H9 (cell line): ENCODE measurements around the gene CYP39A1. TPM values are rescaled to one million over a fixed set of nuclear protein-coding genes. Genes with fewer than 3 reads are reported as not detected.

ENCODE experiments used
- DNase-seq: peaks from one replicate; pipeline ENCODE4 v3.0.0-alpha.2; 2017
- H2AFZ ChIP-seq: one replicate; pipeline ENCODE4 v1.6.1; 2013; ENCODE audit warnings: mild to moderate bottlenecking, low read length, control low read depth, moderate library complexity
- H2AK5ac ChIP-seq: 2 replicates; pipeline ENCODE4 v1.6.1; 2013; ENCODE audit warnings: low read length, control low read depth, mixed read lengths; ENCODE audit not compliant: insufficient read length
- H2BK120ac ChIP-seq: one replicate; pipeline ENCODE4 v1.6.1; 2013; ENCODE audit warnings: low read depth, mild to moderate bottlenecking, low read length, control low read depth, inconsistent platforms; ENCODE audit not compliant: poor library complexity, severe bottlenecking
- H2BK12ac ChIP-seq: 2 replicates; pipeline ENCODE4 v1.6.1; 2013; ENCODE audit warnings: low read length, control low read depth, mixed read lengths, low read depth; ENCODE audit not compliant: insufficient read length
- H2BK15ac ChIP-seq: 2 replicates; pipeline ENCODE4 v1.6.1; 2013; ENCODE audit warnings: low read depth, low read length, control low read depth
- H2BK20ac ChIP-seq: one replicate; pipeline ENCODE4 v1.6.1; 2013; ENCODE audit warnings: low read depth, mild to moderate bottlenecking, low read length, control low read depth, inconsistent platforms; ENCODE audit not compliant: poor library complexity, severe bottlenecking
- H2BK5ac ChIP-seq: 2 replicates; pipeline ENCODE4 v1.6.1; 2013; ENCODE audit warnings: low read length, control low read depth, mixed read lengths; ENCODE audit not compliant: insufficient read length
- H3K14ac ChIP-seq: 2 replicates; pipeline ENCODE4 v1.6.1; 2013; ENCODE audit warnings: low read length, control low read depth; ENCODE audit not compliant: insufficient read depth
- H3K18ac ChIP-seq: 2 replicates; pipeline ENCODE4 v1.6.1; 2013; ENCODE audit warnings: low read depth, mild to moderate bottlenecking, mixed read lengths, low read length, control low read depth; ENCODE audit not compliant: insufficient read length
- H3K23ac ChIP-seq: 2 replicates; pipeline ENCODE4 v1.6.1; 2013; ENCODE audit warnings: low read length, control low read depth, mixed read lengths, low read depth; ENCODE audit not compliant: insufficient read length
- H3K23me2 ChIP-seq: 2 replicates; pipeline ENCODE4 v1.6.1; 2013; ENCODE audit warnings: low read depth, mild to moderate bottlenecking, mixed read lengths, low read length, control low read depth; ENCODE audit not compliant: insufficient read length, poor library complexity, severe bottlenecking
- H3K27ac ChIP-seq: 2 replicates; pipeline ENCODE4 v1.5.1; 2013; ENCODE audit warnings: low read length, control low read depth, mixed read lengths, low read depth; ENCODE audit not compliant: insufficient read length
- H3K27me3 ChIP-seq: 2 replicates; pipeline ENCODE4 v1.6.1; 2013; ENCODE audit warnings: low read length, control low read depth, inconsistent platforms; ENCODE audit not compliant: insufficient read depth
- H3K4ac ChIP-seq: 2 replicates; pipeline ENCODE4 v1.6.1; 2013; ENCODE audit warnings: low read depth, mild to moderate bottlenecking, control low read depth, inconsistent platforms, low read length, moderate library complexity
- H3K4me1 ChIP-seq: 2 replicates; pipeline ENCODE4 v1.6.1; 2013; ENCODE audit warnings: low read length, control low read depth, inconsistent platforms; ENCODE audit not compliant: insufficient read depth
- H3K4me2 ChIP-seq: 2 replicates; pipeline ENCODE4 v1.6.1; 2013; ENCODE audit warnings: low read length, control low read depth, mixed read lengths; ENCODE audit not compliant: insufficient read length, insufficient read depth
- H3K56ac ChIP-seq: 2 replicates; pipeline ENCODE4 v1.6.1; 2013; ENCODE audit warnings: low read depth, mild to moderate bottlenecking, mixed read lengths, low read length, control low read depth; ENCODE audit not compliant: insufficient read length
- H3K79me1 ChIP-seq: 2 replicates; pipeline ENCODE4 v1.6.1; 2013; ENCODE audit warnings: low read depth, mild to moderate bottlenecking, moderate library complexity, low read length, control low read depth, inconsistent platforms; ENCODE audit not compliant: insufficient read depth, poor library complexity, severe bottlenecking
- H3K79me2 ChIP-seq: 2 replicates; pipeline ENCODE4 v1.6.1; 2013; ENCODE audit warnings: low read length, control low read depth, inconsistent platforms; ENCODE audit not compliant: insufficient read depth
- H3K9ac ChIP-seq: 2 replicates; pipeline ENCODE4 v1.6.1; 2013; ENCODE audit warnings: low read length, control low read depth, mixed read lengths; ENCODE audit not compliant: insufficient read length; ENCODE audit errors: extremely low read depth
- H3K9me3 ChIP-seq: one replicate; pipeline ENCODE4 v1.6.1; 2013; ENCODE audit warnings: low read depth, low read length, inconsistent platforms; ENCODE audit not compliant: control insufficient read depth
- H3T11ph ChIP-seq: one replicate; pipeline ENCODE4 v1.6.1; 2013; ENCODE audit warnings: mild to moderate bottlenecking, low read length, control low read depth, inconsistent platforms
- H4K20me1 ChIP-seq: one replicate; pipeline ENCODE4 v1.6.1; 2013; ENCODE audit not compliant: control insufficient read depth, insufficient read length, insufficient read depth
- H4K5ac ChIP-seq: 2 replicates; pipeline ENCODE4 v1.6.1; 2013; ENCODE audit warnings: low read depth, mild to moderate bottlenecking, mixed read lengths, low read length, control low read depth; ENCODE audit not compliant: insufficient read length
- H4K8ac ChIP-seq: replicated peaks from 2 replicates; pipeline ENCODE4 v1.6.1; 2013; ENCODE audit warnings: low read length, control low read depth, mixed read lengths, low read depth; ENCODE audit not compliant: insufficient read length
- H4K91ac ChIP-seq: 2 replicates; pipeline ENCODE4 v1.6.1; 2013; ENCODE audit warnings: low read depth, mild to moderate bottlenecking, moderate library complexity, mixed read lengths, low read length, control low read depth; ENCODE audit not compliant: insufficient read length
- H3K27ac Mint-ChIP-seq, 3 experiments: 2 replicates in 2 of 3; 3 replicates in 1 of 3; pipeline ENCODE4 v1.8.0; 2020 to 2021; ENCODE audit warnings: mixed read lengths in 3 of 3, mild to moderate bottlenecking in 1 of 3, moderate library complexity in 1 of 3
- H3K27me3 Mint-ChIP-seq: 2 replicates; pipeline ENCODE4 v1.8.0; 2021; ENCODE audit warnings: low read depth, mild to moderate bottlenecking, moderate library complexity, mixed read lengths
- H3K36me3 Mint-ChIP-seq, 3 experiments: 2 replicates in 2 of 3; 3 replicates in 1 of 3; pipeline ENCODE4 v1.8.0; 2020 to 2021; ENCODE audit warnings: low read depth in 3 of 3, mixed read lengths in 3 of 3; ENCODE audit not compliant: insufficient read depth in 1 of 3
- H3K4me1 Mint-ChIP-seq, 2 experiments: 2 replicates each; pipeline ENCODE4 v1.8.0; 2020; ENCODE audit warnings: mixed read lengths in 2 of 2
- H3K4me3 Mint-ChIP-seq, 2 experiments: 2 replicates in 1 of 2; 3 replicates in 1 of 2; pipeline ENCODE4 v1.8.0; 2020 to 2021; ENCODE audit warnings: mild to moderate bottlenecking in 2 of 2, mixed read lengths in 2 of 2, moderate library complexity in 1 of 2
- H3K9me3 Mint-ChIP-seq, 2 experiments: 2 replicates in 1 of 2; 3 replicates in 1 of 2; pipeline ENCODE4 v1.8.0; 2020; ENCODE audit warnings: mild to moderate bottlenecking in 2 of 2, mixed read lengths in 2 of 2, moderate library complexity in 1 of 2
- CTCF ChIP-seq: fragments of 200-600 bp; sonication (generic); conservative IDR thresholded peaks from 3 replicates; pipeline ENCODE4 v1.8.0; 2021; ENCODE audit warnings: antibody characterized with exemption, mild to moderate bottlenecking
- WGBS: extraction: QIAGEN DNeasy Blood & Tissue Kit; methylation state at CpG from one replicate; pipeline ENCODE4 v1.1.7; 2013; ENCODE audit warnings: missing lambda C conversion rate, low lambda C conversion rate, mixed read lengths; ENCODE audit not compliant: insufficient read length; ENCODE audit errors: extremely low coverage; 5-methylcytosine and 5-hydroxymethylcytosine counted together
- total RNA-seq: library from RNA; stranded (reverse); gene quantifications from 2 replicates; pipeline ENCODE4 v1.2.1, GENCODE V29; 2021

The CYP39A1 gene
- total RNA-seq, 1 experiment from 2014 or later = 0.50 TPM

- Histone ChIP-seq H3K9ac (no peak overlapping the region), H4K5ac (no peak overlapping the region), H3K18ac (no peak overlapping the region), H2BK20ac (no peak overlapping the region), H3K4ac (no peak overlapping the region), H3K56ac (no peak overlapping the region), H3K79me2 (no peaks in the 10 kb centered on the region), H2AK5ac (no peak overlapping the region), H2BK15ac (no peak overlapping the region), H3K4me1 (no peaks in the 10 kb centered on the region), H2BK120ac (no peak overlapping the region), H2BK12ac (no peak overlapping the region), H2AFZ (no peak overlapping the region), H3K23me2 (no peaks in the 10 kb centered on the region), H4K20me1 (no peaks in the 10 kb centered on the region), H3K27ac (no peak overlapping the region), H3K4me2 (no peak overlapping the region), H3K23ac (no peak overlapping the region), H3K27me3 (no peaks in the 10 kb centered on the region), H3K79me1 (no peaks in the 10 kb centered on the region), H3K14ac (no peak overlapping the region), H4K91ac (no peak overlapping the region), H2BK5ac (no peak overlapping the region), H3K9me3 (no peaks in the 10 kb centered on the region), H4K8ac (no peak overlapping the region), H3T11ph (no peak overlapping the region)
- no peak for TF ChIP-seq CTCF
- no peaks in the 10 kb centered on the region for H3K9me3 Mint-ChIP-seq
- WGBS = no CpG with 5 or more reads among the region's 4 CpGs
- no peak for DNase-seq
- no peaks in the 10 kb centered on the region for H3K4me1 Mint-ChIP-seq
- no peaks in the 10 kb centered on the region for H3K36me3 Mint-ChIP-seq
- no peaks in the 10 kb centered on the region; the same call in 1 of the 2 replicates for H3K27me3 Mint-ChIP-seq
- no peak overlapping the region for H3K4me3 Mint-ChIP-seq
- no peak overlapping the region for H3K27ac Mint-ChIP-seq
These were observed 32.2 kb upstream of the CYP39A1 start for GRCh38 chr6:46684771-46685170.
